ENCODE measurements around the gene LMCD1. TPM values are rescaled to one million over a fixed set of nuclear protein-coding genes. Genes with fewer than 3 reads are reported as not detected.

Gene LMCD1, protein sequence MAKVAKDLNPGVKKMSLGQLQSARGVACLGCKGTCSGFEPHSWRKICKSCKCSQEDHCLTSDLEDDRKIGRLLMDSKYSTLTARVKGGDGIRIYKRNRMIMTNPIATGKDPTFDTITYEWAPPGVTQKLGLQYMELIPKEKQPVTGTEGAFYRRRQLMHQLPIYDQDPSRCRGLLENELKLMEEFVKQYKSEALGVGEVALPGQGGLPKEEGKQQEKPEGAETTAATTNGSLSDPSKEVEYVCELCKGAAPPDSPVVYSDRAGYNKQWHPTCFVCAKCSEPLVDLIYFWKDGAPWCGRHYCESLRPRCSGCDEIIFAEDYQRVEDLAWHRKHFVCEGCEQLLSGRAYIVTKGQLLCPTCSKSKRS
- 3.3 and 19.1 TPM in 2 replicates for total RNA-seq

GRCh38 chr3:8501371-8502131, at the start of gene LMCD1:
Gene LMCD1 (plus strand): TSS chr3:8501823. CDS start chr3:8501939, 116 bp downstream.

Other genes starting within 250 kb of the LMCD1 start
- 0.37 TPM in 1 of 2 replicates, not detected in the other for gene SSUH2, start 143.0 kb downstream of the LMCD1 start, total RNA-seq
- not detected in 2 replicates for gene CAV3, start 232.0 kb downstream of the LMCD1 start, total RNA-seq

Measured in subcutaneous preadipocyte (primary cell).